Stimulated activated CD8-positive, alpha-beta memory T cell treated with anti-CD3 and anti-CD28 coated beads, Interleukin-15, amount 100 ng/mL, for 4 hours (primary cell): ENCODE results near the gene SNTG2.
"Not testable (repeated sequence)": the region's sequence is repeated elsewhere in the genome, so short reads cannot be mapped to it uniquely, and the experiment has no call there.

Source experiments
- DNase-seq, 2 donors: peaks; one replicate each; pipeline ENCODE4 v3.0.0-alpha.2; 2020; ENCODE audit warnings: low read depth in 2 of 2

The SNTG2 gene

DNA sequence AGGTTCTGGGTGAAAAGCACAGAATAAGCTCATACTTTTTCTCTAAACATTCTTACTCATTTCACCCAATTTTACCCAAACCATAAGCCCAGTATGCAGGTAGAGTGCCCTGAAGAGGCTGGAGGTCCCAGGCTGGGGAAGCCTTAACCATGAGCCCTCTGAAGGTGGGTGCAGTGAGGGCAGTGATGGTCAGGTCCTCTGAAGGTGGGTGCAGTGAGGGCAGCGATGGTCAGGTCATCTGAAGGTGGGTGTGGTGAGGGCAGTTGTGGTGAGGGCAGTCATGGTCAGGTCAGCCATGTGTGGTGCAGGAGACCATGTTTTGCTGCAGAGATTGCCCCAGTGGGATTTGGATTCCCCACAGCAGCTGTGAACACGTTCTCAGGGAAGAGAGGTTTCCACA lies 148.8 kb downstream of the SNTG2 start:
- no peak for DNase-seq

GRCh38 chr2:1101011-1101782 lies 150.5 kb downstream of the SNTG2 start:
- no peak for DNase-seq

DNA sequence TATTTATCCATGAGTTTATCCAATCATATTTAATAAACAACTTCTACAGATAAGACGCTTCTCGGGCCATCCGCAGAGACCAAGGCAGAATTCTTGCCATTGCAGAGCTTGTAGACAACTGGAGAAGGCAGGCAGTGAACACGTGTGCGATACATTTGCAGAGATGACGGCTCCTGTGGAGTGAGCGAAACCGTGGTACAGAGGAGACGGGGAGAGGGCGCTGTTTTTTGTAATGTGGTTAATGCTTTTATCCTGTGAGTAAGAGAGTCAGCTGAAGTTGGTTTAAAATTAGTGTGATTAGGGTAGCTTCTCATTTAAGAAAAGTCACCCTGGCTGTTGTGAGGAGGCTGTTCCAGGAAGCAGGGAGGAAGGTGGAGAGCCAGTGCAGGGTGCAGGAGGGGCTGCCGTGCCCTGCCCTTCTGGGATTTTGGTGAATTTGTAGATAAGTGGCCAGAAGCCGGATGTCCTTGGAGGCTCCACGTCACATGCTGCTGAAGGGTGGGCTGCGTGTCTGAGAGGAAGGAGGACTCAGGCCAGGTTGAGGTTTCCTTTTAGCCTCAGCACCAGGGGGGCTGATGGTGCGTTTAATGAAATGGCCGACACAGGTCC lies 151.4 kb downstream of the SNTG2 start:
- DNase-seq: no peak

DNA sequence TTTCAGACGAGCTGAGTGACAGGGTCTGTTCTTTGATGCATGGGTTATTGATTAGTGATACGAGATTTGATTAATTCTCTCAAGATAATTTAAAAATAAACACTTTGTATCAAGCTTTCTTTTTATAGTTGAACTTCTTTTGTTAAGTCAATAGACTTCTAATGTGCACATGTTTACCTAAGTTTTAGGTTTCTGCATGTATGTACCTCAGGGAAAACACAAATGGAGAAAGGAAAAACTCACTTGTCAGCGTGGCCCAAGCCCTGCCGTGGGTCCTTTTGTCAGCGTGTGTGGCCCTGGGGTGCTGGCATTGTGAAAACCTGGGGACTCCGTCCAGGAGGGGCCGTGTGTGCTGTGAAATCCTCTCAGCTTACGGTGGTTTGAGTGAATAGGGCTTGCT lies 153.7 kb downstream of the SNTG2 start:
- DNase-seq: no peak

DNA sequence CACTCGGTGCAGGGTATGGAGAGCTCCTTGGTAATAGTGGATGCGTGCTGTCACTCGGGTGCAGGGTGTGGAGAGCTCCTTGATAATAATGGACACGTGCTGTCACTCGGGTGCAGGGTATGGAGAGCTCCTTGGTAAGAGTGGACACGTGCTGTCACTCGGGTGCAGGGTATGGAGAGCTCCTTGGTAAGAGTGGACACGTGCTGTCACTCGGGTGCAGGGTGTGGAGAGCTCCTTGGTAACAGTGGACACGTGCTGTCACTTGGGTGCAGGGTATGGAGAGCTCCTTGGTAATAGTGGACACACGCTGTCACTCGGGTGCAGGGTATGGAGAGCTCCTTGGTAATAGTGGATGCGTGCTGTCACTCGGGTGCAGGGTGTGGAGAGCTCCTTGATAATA lies 155.7 kb downstream of the SNTG2 start:
- DNase-seq: not testable (repeated sequence)

DNA sequence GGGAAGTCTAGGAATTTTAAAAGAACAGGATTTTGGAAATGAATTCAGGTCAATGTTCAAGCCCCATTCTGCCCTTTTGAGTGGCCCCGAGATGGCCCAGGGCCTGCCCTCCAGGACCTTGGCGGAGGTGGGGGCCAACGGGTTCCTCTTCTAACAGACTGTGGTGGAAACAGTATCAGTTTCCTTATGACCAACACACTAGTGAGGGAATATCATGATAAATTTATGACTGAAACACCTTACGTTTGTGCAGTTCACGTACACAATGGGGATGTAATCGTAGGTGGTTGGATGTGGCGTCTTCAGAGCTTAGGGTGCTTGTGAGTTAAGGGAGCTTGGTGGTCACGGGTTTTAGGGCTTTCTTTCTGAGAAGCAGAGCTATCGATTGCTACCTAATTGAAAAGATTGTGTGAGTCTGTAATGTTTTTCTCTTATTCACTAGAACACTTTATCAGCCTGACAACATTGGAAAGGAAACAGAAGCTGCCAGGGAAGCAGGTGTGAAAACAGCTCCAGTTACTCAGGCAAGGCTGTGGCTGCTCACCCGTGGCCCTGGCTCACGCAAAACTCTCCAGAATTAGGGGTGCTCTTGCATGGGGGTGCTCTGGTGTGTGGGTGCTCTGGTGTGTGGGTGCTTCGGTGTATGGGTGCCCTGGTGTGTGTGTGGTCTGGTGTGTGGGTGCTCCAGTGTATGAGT lies 165.3 kb downstream of the SNTG2 start:
- DNase-seq: no peak

- DNase-seq: no peak
Observed at GRCh38 chr2:1117569-1117968, 166.9 kb downstream of the SNTG2 start.

- no peak for DNase-seq
Observed at GRCh38 chr2:1125217-1125616, 174.6 kb downstream of the SNTG2 start.

GRCh38 chr2:1125633-1126370 lies 175.2 kb downstream of the SNTG2 start:
- DNase-seq: no peak

DNA sequence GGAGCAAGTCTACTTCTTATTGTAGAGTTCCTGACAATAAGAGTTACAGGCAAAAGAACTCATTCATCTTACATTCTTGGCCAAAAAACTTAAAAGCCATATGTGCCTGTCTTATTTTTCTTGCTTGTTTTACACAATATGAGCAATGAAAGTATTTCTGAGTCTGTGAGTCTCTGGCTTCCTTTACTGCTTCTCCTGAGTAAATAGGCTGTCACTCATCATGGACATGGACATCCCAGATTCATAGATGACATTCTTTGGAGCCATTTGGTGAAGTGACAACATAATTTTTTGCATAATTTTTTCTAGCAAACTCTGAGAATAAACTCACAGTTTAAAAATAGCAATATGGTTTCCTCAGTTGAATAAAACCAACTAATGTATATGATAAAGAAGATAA lies 179.3 kb downstream of the SNTG2 start:
- no peak for DNase-seq

DNA sequence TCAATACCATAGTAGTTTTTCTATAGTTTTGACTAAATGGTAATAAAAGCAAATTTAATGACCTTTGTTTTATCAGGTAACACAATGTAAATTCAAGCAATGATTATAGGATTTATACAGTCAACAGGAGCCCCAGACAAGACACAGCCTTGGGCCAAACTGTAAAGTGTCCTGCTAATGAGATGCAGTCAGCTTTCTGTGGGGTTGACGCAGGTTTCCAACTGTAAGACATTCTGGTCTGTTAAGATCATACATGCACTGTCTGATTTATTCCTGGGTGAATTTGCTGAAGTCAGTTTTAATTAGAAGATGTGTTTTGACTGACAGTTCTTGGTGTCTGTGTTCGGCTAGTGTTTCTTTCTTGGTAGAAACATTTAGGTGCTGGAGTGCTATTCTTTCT lies 180.3 kb downstream of the SNTG2 start:
- no peak for DNase-seq

GRCh38 chr2:1132328-1132969 lies 181.8 kb downstream of the SNTG2 start:
- no peak for DNase-seq

DNA sequence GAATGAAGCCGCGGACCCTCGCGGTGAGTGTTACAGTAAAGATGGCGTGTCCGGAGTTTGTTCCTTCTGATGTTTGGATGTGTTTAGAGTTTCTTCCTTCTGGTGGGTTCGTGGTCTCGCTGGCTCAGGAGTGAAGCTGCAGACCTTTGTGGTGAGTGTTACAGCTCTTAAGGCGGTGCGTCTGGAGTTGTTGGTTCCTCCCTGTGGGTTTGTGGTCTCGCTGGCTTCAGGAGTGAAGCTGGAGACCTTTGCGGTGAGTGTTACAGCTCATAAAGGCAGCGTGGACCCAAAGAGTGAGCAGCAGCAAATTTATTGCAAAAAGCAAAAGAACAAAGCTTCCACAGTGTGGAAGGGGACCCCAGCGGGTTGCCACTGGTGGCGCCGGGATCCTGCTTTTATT lies 183.2 kb downstream of the SNTG2 start:
- DNase-seq: not testable (repeated sequence)

GRCh38 chr2:1134629-1135028 lies 184.0 kb downstream of the SNTG2 start:
- DNase-seq: no peak

- no peak for DNase-seq
Observed at GRCh38 chr2:1136067-1136466, 185.4 kb downstream of the SNTG2 start.

GRCh38 chr2:1136846-1137245 lies 186.2 kb downstream of the SNTG2 start:
- no peak for DNase-seq

DNA sequence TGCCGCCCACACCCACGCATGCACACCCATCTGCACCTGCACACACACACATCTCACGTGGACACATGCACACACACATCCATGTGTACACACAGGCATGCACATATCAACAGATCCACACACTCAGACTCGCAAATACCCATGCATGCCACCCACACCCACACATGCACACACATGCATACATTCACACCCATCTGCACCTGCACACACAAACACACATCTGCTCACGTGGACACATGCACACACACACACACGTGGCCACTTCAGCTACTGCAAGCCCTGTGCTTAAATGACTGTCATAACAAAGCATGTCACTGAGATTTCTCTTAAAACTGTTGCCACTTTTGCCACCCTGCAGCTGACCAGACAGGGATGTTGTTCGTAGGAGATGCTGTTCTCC lies 186.6 kb downstream of the SNTG2 start:
- DNase-seq: no peak

- DNase-seq: no peak
Observed at GRCh38 chr2:1137913-1138391, 187.3 kb downstream of the SNTG2 start.

- peak in 1 of 2 donors; percentile 20 for DNase-seq
Observed at GRCh38 chr2:1140389-1141003, 189.8 kb downstream of the SNTG2 start.

DNA sequence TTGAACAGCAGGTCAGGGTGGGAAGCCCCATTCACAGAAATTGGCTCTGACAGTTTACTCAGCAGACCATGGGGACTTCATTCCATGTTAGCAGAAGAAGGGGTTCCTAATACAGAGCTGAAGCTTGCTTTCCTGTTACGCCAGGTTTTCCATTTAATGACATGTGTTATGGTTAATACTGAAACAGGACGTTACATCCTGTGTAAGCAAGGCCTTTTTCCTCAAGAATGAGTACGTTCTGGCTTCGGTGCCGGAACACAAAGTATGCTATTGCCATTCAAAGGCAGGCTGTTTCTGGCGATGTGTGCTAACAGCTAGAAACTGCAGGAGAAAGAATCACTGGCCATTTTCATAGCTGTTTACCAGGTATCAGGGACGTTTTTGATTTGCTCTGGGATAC lies 190.4 kb downstream of the SNTG2 start:
- DNase-seq: no peak

DNA sequence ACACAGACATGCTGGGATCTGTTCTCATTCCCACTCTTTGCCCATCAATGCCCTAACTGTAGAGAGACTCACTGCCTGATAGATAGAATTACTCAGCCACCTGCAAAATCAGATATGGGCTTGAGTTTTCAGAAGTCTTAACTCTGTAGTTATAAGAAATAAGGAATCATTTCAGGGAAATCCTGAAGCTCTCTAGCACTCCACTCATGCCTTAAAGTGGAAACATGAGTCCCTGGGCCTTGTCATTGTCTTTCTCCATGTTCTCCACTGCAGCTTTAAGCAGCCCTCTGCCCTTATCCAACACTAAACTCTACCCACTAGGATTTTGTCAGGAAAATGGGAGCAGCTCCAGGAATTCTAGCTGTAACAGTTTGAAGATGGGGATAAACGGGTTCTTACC lies 192.5 kb downstream of the SNTG2 start:
- no peak for DNase-seq
